Erythroblast (primary cell): Measurements from ENCODE around the gene APBB1IP.

ENCODE experiments used
- GATA1 ChIP-seq: IDR thresholded peaks from 2 replicates; pipeline ENCODE4 v1.6.1; 2011; ENCODE audit warnings: low read depth, mild to moderate bottlenecking, control low read depth, low read length, moderate library complexity
- POLR2A ChIP-seq: IDR thresholded peaks from 2 replicates; pipeline ENCODE4 v1.6.1; 2011; ENCODE audit warnings: mild to moderate bottlenecking, low read length

DNA sequence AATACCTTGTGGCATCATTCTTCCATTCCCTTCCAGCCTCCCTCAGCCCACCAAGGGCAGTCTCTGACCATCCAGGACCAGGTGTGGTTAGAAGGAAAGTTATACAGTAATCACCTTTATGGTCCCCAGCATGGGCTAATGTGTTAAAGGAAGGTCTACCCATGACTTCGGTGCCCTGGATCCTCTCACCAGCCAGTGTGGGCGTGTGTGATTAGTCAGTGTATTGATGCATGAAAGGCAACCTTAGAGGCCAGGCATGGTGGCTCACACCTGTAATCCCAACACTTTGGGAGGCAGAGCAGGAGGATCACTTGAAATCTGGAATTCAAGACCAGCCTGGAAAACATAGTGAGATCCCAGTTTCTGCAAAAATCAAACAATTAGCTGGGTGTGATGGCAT is 88.9 kb downstream of the APBB1IP start:
- no peak for TF ChIP-seq GATA1
- TF ChIP-seq POLR2A: no peak
